ENCODE measurements around the gene ITGB4. TPM values are rescaled to one million over a fixed set of nuclear protein-coding genes. Genes with fewer than 3 reads are reported as not detected.

The ITGB4 gene
- polyA plus RNA-seq, 2 of the 4 experiments (the other 2 are of a cell fraction) = 20.6 to 37.4 TPM

DNA sequence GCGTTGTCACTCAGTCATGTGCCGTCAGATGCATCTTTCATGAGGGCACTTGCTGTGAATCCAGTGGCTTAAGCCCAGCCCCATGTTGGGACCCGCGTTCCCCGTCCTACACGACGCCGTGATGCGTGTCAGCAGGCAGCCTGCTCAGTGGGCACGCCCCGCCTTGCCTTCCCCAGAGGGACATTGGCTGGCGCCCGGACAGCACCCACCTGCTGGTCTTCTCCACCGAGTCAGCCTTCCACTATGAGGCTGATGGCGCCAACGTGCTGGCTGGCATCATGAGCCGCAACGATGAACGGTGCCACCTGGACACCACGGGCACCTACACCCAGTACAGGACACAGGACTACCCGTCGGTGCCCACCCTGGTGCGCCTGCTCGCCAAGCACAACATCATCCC lies 8.8 kb downstream of the ITGB4 start:
- TF ChIP-seq MYC (IDR thresholded peaks at IDR 0.05; ENCODE audit: borderline replicate concordance, low read length) (no peak), JUN (IDR thresholded peaks at IDR 0.05) (no peak), ESRRA (IDR thresholded peaks at IDR 0.05; ENCODE audit: borderline replicate concordance, low read length) (no peak), EHMT2 (IDR thresholded peaks at IDR 0.05; ENCODE audit: low read depth) (no peak), CBX8 (IDR thresholded peaks at IDR 0.05) (no peak), ZSCAN20 (CRISPR knock-in tag; IDR thresholded peaks at IDR 0.05) (no peak), HEYL (CRISPR knock-in tag; IDR thresholded peaks at IDR 0.05) (no peak), BHLHE40 (IDR thresholded peaks at IDR 0.05; ENCODE audit: low read depth, low read length) (no peak), EHF (CRISPR knock-in tag; IDR thresholded peaks at IDR 0.05) (no peak), HOXA7 (CRISPR knock-in tag; IDR thresholded peaks at IDR 0.05) (no peak), SREBF2 (IDR thresholded peaks at IDR 0.05) (no peak), NFE2L2 (conservative IDR thresholded peaks at IDR 0.05; ENCODE audit: low read length) (no peak), NR3C1 (IDR thresholded peaks at IDR 0.05) (no peak), CBX2 (IDR thresholded peaks at IDR 0.05; ENCODE audit: borderline replicate concordance, low read depth) (no peak), NPAS2 (CRISPR knock-in tag; IDR thresholded peaks at IDR 0.05; ENCODE audit: borderline replicate concordance) (no peak), RAD21 (conservative IDR thresholded peaks at IDR 0.05 in 1 of 2, IDR thresholded peaks at IDR 0.05 in 1 of 2) (no peak), PHF8 (IDR thresholded peaks at IDR 0.05; ENCODE audit: borderline replicate concordance, low read depth) (no peak)
- TF ChIP-seq, protein P1, sequence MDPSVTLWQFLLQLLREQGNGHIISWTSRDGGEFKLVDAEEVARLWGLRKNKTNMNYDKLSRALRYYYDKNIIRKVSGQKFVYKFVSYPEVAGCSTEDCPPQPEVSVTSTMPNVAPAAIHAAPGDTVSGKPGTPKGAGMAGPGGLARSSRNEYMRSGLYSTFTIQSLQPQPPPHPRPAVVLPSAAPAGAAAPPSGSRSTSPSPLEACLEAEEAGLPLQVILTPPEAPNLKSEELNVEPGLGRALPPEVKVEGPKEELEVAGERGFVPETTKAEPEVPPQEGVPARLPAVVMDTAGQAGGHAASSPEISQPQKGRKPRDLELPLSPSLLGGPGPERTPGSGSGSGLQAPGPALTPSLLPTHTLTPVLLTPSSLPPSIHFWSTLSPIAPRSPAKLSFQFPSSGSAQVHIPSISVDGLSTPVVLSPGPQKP (IDR thresholded peaks at IDR 0.05; ENCODE audit: low read depth, low read length) = no peak
- TF ChIP-seq, protein P2, sequence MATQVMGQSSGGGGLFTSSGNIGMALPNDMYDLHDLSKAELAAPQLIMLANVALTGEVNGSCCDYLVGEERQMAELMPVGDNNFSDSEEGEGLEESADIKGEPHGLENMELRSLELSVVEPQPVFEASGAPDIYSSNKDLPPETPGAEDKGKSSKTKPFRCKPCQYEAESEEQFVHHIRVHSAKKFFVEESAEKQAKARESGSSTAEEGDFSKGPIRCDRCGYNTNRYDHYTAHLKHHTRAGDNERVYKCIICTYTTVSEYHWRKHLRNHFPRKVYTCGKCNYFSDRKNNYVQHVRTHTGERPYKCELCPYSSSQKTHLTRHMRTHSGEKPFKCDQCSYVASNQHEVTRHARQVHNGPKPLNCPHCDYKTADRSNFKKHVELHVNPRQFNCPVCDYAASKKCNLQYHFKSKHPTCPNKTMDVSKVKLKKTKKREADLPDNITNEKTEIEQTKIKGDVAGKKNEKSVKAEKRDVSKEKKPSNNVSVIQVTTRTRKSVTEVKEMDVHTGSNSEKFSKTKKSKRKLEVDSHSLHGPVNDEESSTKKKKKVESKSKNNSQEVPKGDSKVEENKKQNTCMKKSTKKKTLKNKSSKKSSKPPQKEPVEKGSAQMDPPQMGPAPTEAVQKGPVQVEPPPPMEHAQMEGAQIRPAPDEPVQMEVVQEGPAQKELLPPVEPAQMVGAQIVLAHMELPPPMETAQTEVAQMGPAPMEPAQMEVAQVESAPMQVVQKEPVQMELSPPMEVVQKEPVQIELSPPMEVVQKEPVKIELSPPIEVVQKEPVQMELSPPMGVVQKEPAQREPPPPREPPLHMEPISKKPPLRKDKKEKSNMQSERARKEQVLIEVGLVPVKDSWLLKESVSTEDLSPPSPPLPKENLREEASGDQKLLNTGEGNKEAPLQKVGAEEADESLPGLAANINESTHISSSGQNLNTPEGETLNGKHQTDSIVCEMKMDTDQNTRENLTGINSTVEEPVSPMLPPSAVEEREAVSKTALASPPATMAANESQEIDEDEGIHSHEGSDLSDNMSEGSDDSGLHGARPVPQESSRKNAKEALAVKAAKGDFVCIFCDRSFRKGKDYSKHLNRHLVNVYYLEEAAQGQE (IDR thresholded peaks at IDR 0.05) = no peak

DNA sequence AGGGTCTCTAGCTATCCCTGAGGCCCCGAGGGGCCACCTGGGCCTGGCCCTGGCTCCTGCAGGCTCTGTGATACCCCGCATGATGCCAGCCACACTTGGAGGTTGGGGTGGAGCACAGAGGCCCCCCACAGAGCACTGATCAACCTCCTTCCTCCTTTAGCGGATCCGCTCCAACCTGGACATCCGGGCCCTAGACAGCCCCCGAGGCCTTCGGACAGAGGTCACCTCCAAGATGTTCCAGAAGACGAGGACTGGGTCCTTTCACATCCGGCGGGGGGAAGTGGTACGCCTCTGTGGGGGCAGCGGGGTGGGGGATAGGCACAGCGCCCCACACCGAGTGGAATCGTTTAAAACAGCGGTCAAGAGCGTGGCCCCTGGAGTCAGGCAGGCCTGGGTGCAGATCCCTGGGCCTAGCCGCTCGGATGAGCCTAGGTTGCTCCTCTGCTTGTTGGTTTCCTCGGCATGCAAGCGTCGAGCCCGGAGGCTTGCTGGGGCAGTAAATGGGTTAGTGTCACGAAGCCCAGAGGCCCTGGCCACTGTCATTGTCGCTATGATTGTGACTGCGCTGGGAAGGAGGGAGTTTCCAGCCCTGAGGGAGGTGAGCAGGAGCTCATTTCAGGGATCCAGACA lies 9.9 kb downstream of the ITGB4 start:
- POLR2A ChIA-PET = no interaction called here

More for the DNA sequence above, 8.8 kb downstream of the ITGB4 start:
- Histone ChIP-seq H3K4me3 (no peak overlapping the region), H3K9me3 (no peaks in the 10 kb centered on the region), H3K4me1 (no peaks in the 10 kb centered on the region), H3K4me2 (no peak overlapping the region), H3K27ac (no peak overlapping the region)
- DNase-seq (ENCODE audit: low read depth in 1 of 2, low spot score in 1 of 2) (no peak), ATAC-seq (no peak), FAIRE-seq (no peak)
- CTCF ChIA-PET = interaction anchor here (1.2 to 43.5 kb wide), 7 partner anchors 8 to 86 kb away, joined by 3 to 1931 read pairs (median 8); partner anchors contain the start of genes RECQL5, SAP30BP and SMIM5
- WGBS (ENCODE audit: missing lambda C conversion rate) = 90% methylated on average over 24 of the region's 24 CpGs
- POLR2A ChIA-PET = interaction anchor here (1.1 kb wide), 1 partner anchor 50 kb away, joined by 4 read pairs; no protein-coding TSS in a partner anchor

More for the DNA sequence above, 9.9 kb downstream of the ITGB4 start:
- no peak for FAIRE-seq
- Histone ChIP-seq H3K4me2 (no peak overlapping the region), H3K9me3 (no peaks in the 10 kb centered on the region), H3K27ac (no peak overlapping the region), H3K4me1 (no peaks in the 10 kb centered on the region), H3K4me3 (no peak overlapping the region)
- no peak for ATAC-seq
- CTCF ChIA-PET = interaction anchor here (0.8 to 43.5 kb wide), 11 partner anchors 7 to 130 kb away, joined by 3 to 1931 read pairs (median 5); partner anchors contain the start of genes GALK1, ITGB4, RECQL5 and SAP30BP
- WGBS (ENCODE audit: missing lambda C conversion rate) = 87% methylated on average over 24 of the region's 26 CpGs
- no peak for DNase-seq (ENCODE audit: low read depth in 1 of 2, low spot score in 1 of 2)
- TF ChIP-seq RFX5 (IDR thresholded peaks at IDR 0.05) (no peak), ZSCAN20 (CRISPR knock-in tag; IDR thresholded peaks at IDR 0.05) (no peak), ZNF302 (CRISPR knock-in tag; IDR thresholded peaks at IDR 0.05) (no peak)
